Activated CD4-positive, alpha-beta T cell treated with anti-CD3 and anti-CD28 coated beads for 36 hours (primary cell): ENCODE results near the gene SULF2. TPM values are rescaled to one million over a fixed set of nuclear protein-coding genes. Genes with fewer than 3 reads are reported as not detected.
A peak's percentile ranks its signal among the peaks of the same experiment; 100 is the strongest.

Source experiments
- ATAC-seq: fragments of 200-7000 bp; cut with Tn5 transposase; one replicate; pipeline ENCODE4 v1.10.0; 2021; ENCODE audit warnings: mild to moderate bottlenecking, moderate library complexity
- CTCF ChIA-PET: fragments of 350-600 bp; sonication (Branson Sonifier 250); formaldehyde crosslinking; loops from one replicate; lab custom pipeline; 2021; ENCODE audit warnings: antibody characterized with exemption; lab: Charles Lee
- POLR2A ChIA-PET: fragments of 350-600 bp; sonication (Branson Sonifier 250); formaldehyde crosslinking; loops from one replicate; lab custom pipeline; 2021; ENCODE audit warnings: antibody characterized with exemption, inconsistent platforms; lab: Charles Lee
- DNase-seq: peaks from one replicate; pipeline ENCODE4 v3.0.0-alpha.2; 2020
- H3K27ac Mint-ChIP-seq: one replicate; pipeline ENCODE4 v1.8.0; 2021; ENCODE audit warnings: mixed read lengths
- H3K27me3 Mint-ChIP-seq: one replicate; pipeline ENCODE4 v1.8.0; 2021; ENCODE audit warnings: mixed read lengths
- H3K36me3 Mint-ChIP-seq: one replicate; pipeline ENCODE4 v1.8.0; 2021; ENCODE audit warnings: low read depth, mixed read lengths
- H3K4me1 Mint-ChIP-seq: one replicate; pipeline ENCODE4 v1.8.0; 2021; ENCODE audit warnings: mixed read lengths
- H3K4me3 Mint-ChIP-seq: one replicate; pipeline ENCODE4 v1.8.0; 2021; ENCODE audit warnings: mild to moderate bottlenecking, moderate library complexity, mixed read lengths
- H3K9me3 Mint-ChIP-seq: one replicate; pipeline ENCODE4 v1.8.0; 2021; ENCODE audit warnings: low read depth, mixed read lengths
- intact Hi-C, 2 experiments: fragments of 100-400 bp; cut with DNase I in 1 of 2; cut with micrococcal nuclease in 1 of 2; formaldehyde crosslinking; loops; one replicate each; pipeline versions ENCODE4 v1.14.2 to v1.15.1; 2022 to 2024; cut with DNase I, micrococcal nuclease
- total RNA-seq, 2 experiments: library from RNA; stranded (reverse); gene quantifications; one replicate each; pipeline ENCODE4 v1.2.3, GENCODE V29; 2021

SULF2 gene
- total RNA-seq, 2 experiments from 2014 or later = 0.09 TPM; not detected in 1

DNA sequence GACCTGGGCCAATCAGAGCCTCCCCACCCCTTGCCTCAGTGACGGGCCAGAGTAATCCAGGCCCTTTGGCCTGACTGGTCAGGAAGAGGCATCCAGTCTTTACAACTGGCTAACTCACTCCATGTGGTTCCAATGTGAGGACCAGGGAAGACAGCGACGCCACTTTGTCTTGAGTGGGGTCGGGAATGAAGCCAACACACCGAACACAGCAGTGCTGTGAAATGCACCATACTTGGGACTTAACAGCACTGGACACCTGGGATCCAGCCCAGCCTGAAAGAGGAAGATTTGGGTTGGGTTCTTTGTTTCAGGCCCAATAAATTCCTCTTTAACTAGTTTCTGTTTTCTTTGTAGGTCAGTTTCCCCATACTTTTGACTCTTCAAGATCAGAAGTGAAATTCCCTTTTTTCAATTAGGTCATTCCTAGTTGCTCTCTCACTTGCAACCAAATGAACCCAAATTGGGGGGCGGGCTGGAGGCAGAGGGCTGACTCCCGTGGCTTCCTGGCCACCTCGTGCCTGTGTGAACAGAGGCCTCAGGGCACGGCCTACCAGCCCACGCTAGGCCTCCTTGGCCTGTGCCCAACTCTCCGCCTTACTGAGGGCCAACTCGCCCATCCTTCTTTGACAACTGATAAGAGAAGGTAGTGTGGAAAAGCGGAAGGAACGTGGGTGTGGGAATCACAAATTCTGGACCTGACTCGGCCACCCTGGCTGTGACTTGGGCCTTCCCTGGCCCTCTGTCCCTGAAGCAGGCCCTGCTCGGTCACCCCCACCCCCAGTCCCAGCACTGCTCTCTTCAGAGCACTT, 17.1 kb downstream of the SULF2 start:
- CTCF ChIA-PET = no interaction called here
- H3K4me1 Mint-ChIP-seq = no peaks in the 10 kb centered on the region
- H3K27ac Mint-ChIP-seq = no peak overlapping the region
- intact Hi-C loops = no loop called here
- H3K36me3 Mint-ChIP-seq = peaks cover 1% of the 10 kb centered on the region
- H3K4me3 Mint-ChIP-seq = no peak overlapping the region
- H3K9me3 Mint-ChIP-seq = peaks cover 2% of the 10 kb centered on the region
- H3K27me3 Mint-ChIP-seq = peaks cover 14% of the 10 kb centered on the region
- ATAC-seq = no peak
- POLR2A ChIA-PET = no interaction called here
- no peak for DNase-seq

- Mint-ChIP-seq H3K27me3 (peaks cover 21% of the 10 kb centered on the region), H3K36me3 (no peaks in the 10 kb centered on the region), H3K27ac (no peak overlapping the region), H3K4me1 (no peaks in the 10 kb centered on the region), H3K9me3 (peaks cover 2% of the 10 kb centered on the region), H3K4me3 (no peak overlapping the region)
- ChIA-PET POLR2A (no interaction called here), CTCF (no interaction called here)
- intact Hi-C loops = no loop called here
- no peak for ATAC-seq
- DNase-seq = no peak
These were observed 19.3 kb downstream of the SULF2 start for GRCh38 chr20:47765691-47766594.

DNA sequence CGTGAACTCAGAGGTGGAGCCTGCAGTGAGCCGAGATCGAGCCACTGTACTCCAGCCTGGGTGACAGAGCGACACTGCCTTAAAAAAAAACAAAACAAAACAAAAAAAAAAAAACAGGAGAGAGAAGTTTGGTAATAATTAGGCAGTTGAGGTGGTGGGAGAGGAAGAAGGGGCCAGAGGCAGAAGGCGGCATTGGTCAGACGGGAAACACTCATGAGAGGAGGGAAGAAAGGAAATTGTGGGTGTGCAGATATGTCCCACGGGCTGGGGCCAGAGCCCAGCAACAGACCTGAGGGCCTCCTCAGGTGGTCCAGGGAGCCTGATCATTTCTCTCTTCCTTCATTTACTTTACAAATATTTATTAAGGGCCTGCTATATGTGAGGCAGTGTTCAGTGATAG, 20.0 kb downstream of the SULF2 start:
- ChIA-PET POLR2A (no interaction called here), CTCF (interaction anchor here (0.6 kb wide), 1 partner anchor 475 kb away, joined by 3 read pairs; no protein-coding TSS in a partner anchor)
- Mint-ChIP-seq H3K4me1 (no peaks in the 10 kb centered on the region), H3K36me3 (no peaks in the 10 kb centered on the region), H3K9me3 (peaks cover 1% of the 10 kb centered on the region), H3K27me3 (peaks cover 23% of the 10 kb centered on the region), H3K27ac (no peak overlapping the region), H3K4me3 (no peak overlapping the region)
- intact Hi-C loops = no loop called here
- DNase-seq (no peak), ATAC-seq (no peak)

DNA sequence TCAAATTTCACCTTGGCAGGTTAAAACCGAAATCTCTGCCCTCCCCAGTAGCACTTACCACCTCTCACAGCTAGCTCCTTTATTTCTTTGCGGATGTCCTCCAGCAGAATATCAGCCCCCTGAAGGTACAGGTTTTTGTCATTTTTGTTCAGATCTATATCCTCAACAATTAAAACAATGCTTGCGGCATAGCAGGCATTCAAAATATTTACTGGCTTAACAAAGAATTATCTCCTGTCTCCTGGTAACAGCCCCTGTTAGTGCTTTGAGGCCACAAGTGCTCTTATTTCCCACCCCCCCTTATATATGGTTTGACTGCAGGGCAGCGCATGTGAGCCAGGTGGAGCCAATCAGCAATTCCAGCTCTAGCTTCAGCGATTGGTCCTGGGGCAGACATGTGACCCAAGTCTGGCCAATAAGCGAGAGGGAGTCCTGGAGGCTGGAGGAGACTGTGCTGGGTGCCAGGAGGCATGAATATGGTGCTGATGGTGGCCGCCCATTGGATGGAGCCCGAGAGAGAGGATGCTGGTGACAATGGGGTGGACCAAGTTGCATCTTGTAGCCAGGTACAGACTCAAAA, 21.0 kb downstream of the SULF2 start:
- Mint-ChIP-seq H3K4me1 (no peaks in the 10 kb centered on the region), H3K4me3 (no peak overlapping the region), H3K27me3 (peaks cover 23% of the 10 kb centered on the region), H3K36me3 (no peaks in the 10 kb centered on the region), H3K9me3 (no peaks in the 10 kb centered on the region), H3K27ac (no peak overlapping the region)
- ChIA-PET CTCF (interaction anchor here (0.6 kb wide), 1 partner anchor 474 kb away, joined by 3 read pairs; no protein-coding TSS in a partner anchor), POLR2A (no interaction called here)
- DNase-seq = peak; percentile 17
- intact Hi-C loops = no loop called here
- ATAC-seq = peak; percentile 58

DNA sequence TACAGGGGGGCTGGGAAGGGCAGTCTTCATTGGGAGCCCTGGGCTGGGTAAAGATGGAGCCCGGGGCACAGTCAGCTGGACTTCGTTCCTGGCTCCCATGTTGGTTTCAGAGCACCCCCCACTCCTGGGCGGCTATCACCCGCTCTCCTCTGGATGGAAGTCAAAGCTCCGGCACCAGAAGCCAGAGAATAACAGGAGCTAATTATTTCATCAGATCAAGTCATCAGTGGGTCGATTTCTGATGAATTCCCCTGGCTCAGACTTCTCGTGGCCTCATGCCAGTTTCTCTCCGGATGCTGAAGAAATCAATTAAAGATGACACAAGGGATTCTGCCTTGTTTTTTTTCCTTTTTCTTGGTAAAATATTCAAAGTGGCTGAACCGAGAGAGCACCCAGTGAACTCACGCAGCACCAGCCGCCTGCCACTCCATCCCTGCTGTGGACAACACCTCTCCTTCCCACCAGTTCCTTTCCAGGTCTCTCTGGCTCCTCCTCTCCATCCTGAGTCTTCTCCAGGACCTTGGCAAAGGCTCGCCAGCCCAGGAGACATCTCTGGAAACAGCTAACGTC, 22.5 kb downstream of the SULF2 start:
- DNase-seq (no peak), ATAC-seq (no peak)
- Mint-ChIP-seq H3K27ac (no peak overlapping the region), H3K36me3 (no peaks in the 10 kb centered on the region), H3K4me1 (no peaks in the 10 kb centered on the region), H3K9me3 (no peaks in the 10 kb centered on the region), H3K4me3 (no peak overlapping the region), H3K27me3 (peaks cover 26% of the 10 kb centered on the region)
- CTCF ChIA-PET = no interaction called here
- intact Hi-C loops = no loop called here
- POLR2A ChIA-PET = interaction anchor here (0.7 kb wide), 1 partner anchor 37 kb away, joined by 3 read pairs; no protein-coding TSS in a partner anchor

DNA sequence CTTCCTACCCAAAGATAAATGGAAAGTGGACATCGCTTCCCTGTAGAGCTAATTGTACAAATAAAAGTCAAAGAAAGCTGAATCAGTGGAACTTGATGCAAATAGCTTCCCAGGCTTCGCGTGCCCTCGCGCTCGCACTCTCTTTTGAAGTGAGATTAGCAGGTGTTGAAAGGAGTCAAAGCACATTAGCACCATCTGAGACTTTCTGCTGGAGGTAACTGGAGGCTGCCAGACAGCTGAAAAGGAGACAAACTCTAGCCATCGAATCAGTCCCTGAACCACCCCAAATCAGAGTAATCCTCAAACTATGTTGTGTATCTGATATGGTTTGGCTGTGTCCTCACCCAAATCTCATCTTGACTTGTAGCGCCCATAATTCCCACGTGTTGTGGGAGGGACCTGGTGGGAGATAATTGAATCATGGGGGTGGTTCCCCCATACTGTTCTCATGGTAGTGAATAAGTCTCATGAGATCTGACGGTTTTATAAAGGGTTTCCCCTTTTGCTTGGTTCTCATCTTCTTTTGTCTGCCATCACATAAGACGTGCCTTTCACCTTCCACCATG, 23.7 kb downstream of the SULF2 start:
- Mint-ChIP-seq H3K9me3 (no peaks in the 10 kb centered on the region), H3K36me3 (no peaks in the 10 kb centered on the region), H3K27ac (no peak overlapping the region), H3K27me3 (peaks cover 26% of the 10 kb centered on the region), H3K4me1 (no peaks in the 10 kb centered on the region), H3K4me3 (no peak overlapping the region)
- intact Hi-C loops = no loop called here
- DNase-seq (no peak), ATAC-seq (no peak)
- ChIA-PET POLR2A (no interaction called here), CTCF (interaction anchor here (0.6 kb wide), 1 partner anchor 1143 kb away, joined by 4 read pairs; no protein-coding TSS in a partner anchor)

DNA sequence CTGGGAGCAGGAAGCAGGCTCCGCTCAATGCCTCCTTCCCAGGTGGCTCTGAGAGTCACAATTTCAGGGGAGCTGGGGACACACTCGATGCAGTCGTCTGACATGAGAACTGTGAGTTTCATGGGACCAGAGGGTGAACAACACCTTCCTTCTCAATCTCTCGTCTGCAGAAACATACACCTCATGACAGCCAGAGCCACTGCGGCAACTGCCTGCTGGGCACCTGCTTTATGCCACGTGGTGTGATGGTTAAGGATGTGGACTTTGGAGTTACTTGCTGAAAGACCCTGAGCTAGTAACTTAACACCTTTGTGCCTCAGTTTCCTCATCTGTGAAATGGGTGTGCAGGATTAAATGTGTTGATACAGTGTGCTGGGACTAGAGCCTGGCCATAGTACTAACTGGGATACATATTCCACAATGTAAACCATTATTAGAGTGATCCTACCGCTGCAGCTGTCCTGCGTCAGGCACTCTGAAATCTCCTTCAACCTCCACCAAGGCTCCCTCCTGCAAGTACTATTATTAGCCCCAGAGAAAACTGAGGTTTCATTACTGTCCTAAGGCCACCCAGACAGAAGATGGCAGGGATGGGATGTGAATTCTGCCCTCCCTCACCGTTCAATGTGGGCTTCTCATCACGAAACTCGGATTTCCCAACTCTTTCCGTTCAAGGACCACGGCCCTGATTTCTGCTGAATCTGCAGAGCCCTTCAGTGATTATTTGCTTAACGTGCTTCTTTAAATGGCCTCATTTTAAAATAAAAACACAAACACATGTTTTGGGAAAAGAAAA, 24.4 kb downstream of the SULF2 start:
- Mint-ChIP-seq H3K9me3 (no peaks in the 10 kb centered on the region), H3K4me3 (no peak overlapping the region), H3K27ac (no peak overlapping the region), H3K4me1 (no peaks in the 10 kb centered on the region), H3K27me3 (peaks cover 26% of the 10 kb centered on the region), H3K36me3 (no peaks in the 10 kb centered on the region)
- intact Hi-C loops = no loop called here
- ATAC-seq (no peak), DNase-seq (no peak)
- POLR2A ChIA-PET = no interaction called here
- CTCF ChIA-PET = interaction anchor here (0.6 kb wide), 1 partner anchor 1144 kb away, joined by 5 read pairs; no protein-coding TSS in a partner anchor

GRCh38 chr20:47758517-47759450, 26.5 kb downstream of the SULF2 start:
- Mint-ChIP-seq H3K4me1 (no peaks in the 10 kb centered on the region), H3K27ac (no peak overlapping the region), H3K27me3 (peaks cover 15% of the 10 kb centered on the region), H3K36me3 (no peaks in the 10 kb centered on the region), H3K4me3 (no peak overlapping the region), H3K9me3 (no peaks in the 10 kb centered on the region)
- ChIA-PET POLR2A (no interaction called here), CTCF (no interaction called here)
- intact Hi-C loops = no loop called here
- DNase-seq (no peak), ATAC-seq (no peak)

- intact Hi-C loops = no loop called here
- Mint-ChIP-seq H3K36me3 (no peaks in the 10 kb centered on the region), H3K4me1 (no peaks in the 10 kb centered on the region), H3K27me3 (peaks cover 8% of the 10 kb centered on the region), H3K9me3 (no peaks in the 10 kb centered on the region), H3K4me3 (no peak overlapping the region), H3K27ac (no peak overlapping the region)
- ChIA-PET CTCF (no interaction called here), POLR2A (no interaction called here)
- no peak for ATAC-seq
- no peak for DNase-seq
These were observed 27.9 kb downstream of the SULF2 start for GRCh38 chr20:47757145-47758035.
